GM12878 (cell line): ENCODE data around the gene LAMA5. TPM values are rescaled to one million over a fixed set of nuclear protein-coding genes. Genes with fewer than 3 reads are reported as not detected.

ENCODE experiments used
- ATAC-seq: fragments of 200-7000 bp; cut with Tn5 transposase; 3 replicates; pipeline ENCODE4 v1.9.1; 2020; ENCODE audit warnings: mild to moderate bottlenecking, moderate library complexity
- BruUV-seq: library from RNA; stranded (reverse); fragments of 400-500 nt; replicated peaks from 2 replicates; lab custom pipeline; 2021; lab: Mats Ljungman, UMichigan
- CTCF ChIA-PET: fragments of 300-600 bp; sonication (Branson Sonifier 250); formaldehyde crosslinking; extraction: SDS; loops from one replicate; lab custom pipeline; 2021; ENCODE audit warnings: inconsistent platforms; lab: Yijun Ruan, JAX
- POLR2A ChIA-PET: fragments of 350-600 bp; formaldehyde crosslinking; extraction: SDS; loops from one replicate; lab custom pipeline; 2021; ENCODE audit warnings: inconsistent platforms; lab: Charles Lee
- RAD21 ChIA-PET: fragments of 300-600 bp; sonication (Branson Sonifier 250); formaldehyde crosslinking; loops from one replicate; lab custom pipeline; 2023; ENCODE audit warnings: antibody characterized with exemption; ENCODE audit not compliant: unreplicated experiment; lab: Charles Lee
- SMC1A ChIA-PET: fragments of 300-600 bp; sonication (Branson Sonifier 250); formaldehyde crosslinking; loops from one replicate; lab custom pipeline; 2023; ENCODE audit not compliant: unreplicated experiment, uncharacterized antibody; lab: Charles Lee
- DNase-seq: peaks from one replicate; pipeline ENCODE4 v3.0.0-alpha.2; 2011; ENCODE audit warnings: low read depth, low spot score
- FAIRE-seq: peaks from 3 replicates; lab custom pipeline; 2011; peaks lifted over from hg19 to GRCh38; lab: Jason Lieb, UNC
- H2AFZ ChIP-seq: 2 replicates; pipeline ENCODE4 v1.6.0; 2011; ENCODE audit warnings: low read depth, low read length, control low read depth; ENCODE audit not compliant: control insufficient read depth
- H3K27ac ChIP-seq: 2 replicates; pipeline ENCODE4 v1.5.1; 2011; ENCODE audit warnings: control low read depth; ENCODE audit not compliant: control insufficient read depth, insufficient read depth
- H3K27me3 ChIP-seq, 2 experiments: replicated peaks in 1 of 2; 2 replicates each; pipeline versions ENCODE4 v1.6.0 to v1.6.1; 2011; ENCODE audit warnings: low read length in 1 of 2; ENCODE audit not compliant: control insufficient read depth in 2 of 2, insufficient read depth in 2 of 2
- H3K36me3 ChIP-seq, 2 experiments: 2 replicates each; pipeline ENCODE4 v1.5.1; 2011; ENCODE audit warnings: low read length in 1 of 2; ENCODE audit not compliant: control insufficient read depth in 2 of 2, insufficient read depth in 2 of 2
- H3K4me1 ChIP-seq: 2 replicates; pipeline ENCODE4 v1.6.1; 2011; ENCODE audit warnings: mild to moderate bottlenecking, low read length, moderate library complexity, mixed read lengths; ENCODE audit not compliant: control insufficient read depth, insufficient read depth
- H3K4me2 ChIP-seq: 2 replicates; pipeline ENCODE4 v1.6.0; 2011; ENCODE audit warnings: control low read depth; ENCODE audit not compliant: control insufficient read depth, insufficient read depth
- H3K4me3 ChIP-seq: fragments of 200-600 bp; sonication (generic); 2 replicates; pipeline ENCODE4 v1.5.1; 2016
- H3K79me2 ChIP-seq: 2 replicates; pipeline ENCODE4 v1.6.0; 2011; ENCODE audit warnings: low read length; ENCODE audit not compliant: control insufficient read depth, insufficient read depth
- H3K9ac ChIP-seq: 2 replicates; pipeline ENCODE4 v1.8.0; 2011; ENCODE audit warnings: low read length, control low read depth, mixed read lengths; ENCODE audit not compliant: control insufficient read depth, insufficient read depth
- H3K9me3 ChIP-seq: replicated peaks from 3 replicates; pipeline ENCODE4 v1.5.1; 2011; ENCODE audit warnings: mild to moderate bottlenecking, low read length; ENCODE audit not compliant: control insufficient read depth, insufficient read depth
- H4K20me1 ChIP-seq: 2 replicates; pipeline ENCODE4 v1.6.0; 2011; ENCODE audit not compliant: control insufficient read depth, insufficient read depth
- EP300 ChIP-seq, 2 experiments: fragments of 150-350 bp in 1 of 2; IDR thresholded peaks; 2 replicates each; pipeline ENCODE4 v1.6.1; 2011 to 2012; ENCODE audit warnings: low read depth in 2 of 2, low read length in 2 of 2, borderline replicate concordance in 1 of 2, improper control_type of control experiment in 1 of 2, inconsistent platforms in 1 of 2; ENCODE audit not compliant: control insufficient read depth in 1 of 2
- ESRRA ChIP-seq: IDR thresholded peaks from 2 replicates; pipeline ENCODE4 v1.6.1; 2012; ENCODE audit warnings: mild to moderate bottlenecking, low read length, improper control_type of control experiment
- EZH2 ChIP-seq: IDR thresholded peaks from 2 replicates; pipeline ENCODE4 v1.6.1; 2012; ENCODE audit warnings: low read depth, mild to moderate bottlenecking, control low read depth, inconsistent platforms, low read length, borderline replicate concordance; ENCODE audit not compliant: control insufficient read depth
- HCFC1 ChIP-seq: fragments of 150-350 bp; IDR thresholded peaks from 2 replicates; pipeline ENCODE4 v1.6.1; 2014; ENCODE audit warnings: low read length
- MTA3 ChIP-seq: IDR thresholded peaks from 2 replicates; pipeline ENCODE4 v1.6.1; 2012; ENCODE audit warnings: low read length, inconsistent platforms, borderline replicate concordance
- RUNX3 ChIP-seq: IDR thresholded peaks from 2 replicates; pipeline ENCODE4 v1.6.1; 2012; ENCODE audit warnings: low read length, inconsistent platforms
- SIN3A ChIP-seq: IDR thresholded peaks from 2 replicates; pipeline ENCODE4 v1.6.1; 2012; ENCODE audit warnings: low read depth, low read length, improper control_type of control experiment
- TAF1 ChIP-seq: IDR thresholded peaks from 2 replicates; pipeline ENCODE4 v1.6.1; 2011; ENCODE audit warnings: mild to moderate bottlenecking, low read depth, low read length, borderline replicate concordance
- TARDBP ChIP-seq: IDR thresholded peaks from 2 replicates; pipeline ENCODE4 v1.6.1; 2016; ENCODE audit warnings: borderline replicate concordance
- TCF3 ChIP-seq: IDR thresholded peaks from 2 replicates; pipeline ENCODE4 v1.6.1; 2012; ENCODE audit warnings: low read depth, mild to moderate bottlenecking, low read length, borderline replicate concordance; ENCODE audit not compliant: insufficient read depth
- ZNF207 ChIP-seq: fragments of 450-650 bp; IDR thresholded peaks from 2 replicates; pipeline ENCODE4 v1.6.1; 2014; ENCODE audit warnings: antibody characterized with exemption, mild to moderate bottlenecking, borderline replicate concordance
- WGBS: methylation state at CpG from one replicate; pipeline ENCODE4 v1.1.6; 2016; ENCODE audit warnings: low lambda C conversion rate; ENCODE audit not compliant: insufficient replicate concordance, insufficient coverage; ENCODE audit errors: missing lambda C conversion rate; 5-methylcytosine and 5-hydroxymethylcytosine counted together
- in situ Hi-C: fragments of 300-500 bp; cut with MboI; formaldehyde crosslinking; loops from 9 replicates; pipeline ENCODE4 v1.14.3; 2018; ENCODE audit warnings: mixed read lengths
- intact Hi-C: fragments of 100-400 bp; cut with micrococcal nuclease; formaldehyde crosslinking; loops from one replicate; pipeline ENCODE4 v1.14.2; 2022; ENCODE audit not compliant: unreplicated experiment
- polyA plus RNA-seq, 11 experiments: library from polyadenylated mRNA; depleted of rRNA in 4 of 11; unstranded in 6 of 11; stranded (reverse) in 5 of 11; fragments of >200 nt; fragmentation: Nextera tagmentation in 4 of 11; fragmentation: Illumina TruSeq in 1 of 11; extraction: Ambion mirVana in 4 of 11; extraction: Trizol in 1 of 11; gene quantifications; 1 replicate in 1 of 11; 2 replicates in 10 of 11; pipeline versions ENCODE4 v1.2.1 to v1.2.3, GENCODE V29; 2011 to 2016; ENCODE audit warnings: inconsistent platforms in 2 of 11, missing spikeins in 2 of 11, low read depth in 1 of 11
- total RNA-seq, 4 experiments: library from RNA; depleted of rRNA in 3 of 4; stranded (reverse); fragments of >200 nt in 3 of 4; fragmentation: Illumina TruSeq in 1 of 4; extraction: Trizol in 1 of 4; gene quantifications; 2 replicates each; pipeline versions ENCODE4 v1.2.1 to v1.2.3, GENCODE V29; 2013 to 2021
- TF ChIP-seq, protein P1 (sequence below): fragments of 150-350 bp; IDR thresholded peaks from 2 replicates; pipeline ENCODE4 v1.6.1; 2014; ENCODE audit warnings: mild to moderate bottlenecking, low read depth, low read length
- TF ChIP-seq, protein P2 (sequence below): IDR thresholded peaks from 2 replicates; pipeline ENCODE4 v1.6.1; 2011; ENCODE audit warnings: mild to moderate bottlenecking, low read depth, low read length, moderate library complexity; ENCODE audit not compliant: insufficient replicate concordance
- TF ChIP-seq, protein P3 (sequence below): fragments of 450-650 bp; IDR thresholded peaks from 2 replicates; pipeline ENCODE4 v1.6.1; 2016; ENCODE audit warnings: mild to moderate bottlenecking, moderate library complexity, borderline replicate concordance
- TF ChIP-seq, protein P4 (sequence below): IDR thresholded peaks from 2 replicates; pipeline ENCODE4 v1.6.1; 2012; ENCODE audit warnings: low read depth, low read length, improper control_type of control experiment

LAMA5 gene
- total and polyA plus RNA-seq, 10 of the 15 experiments (the other 5 are each of a cell fraction or from before 2014, with no cell fraction given) = 0.09 to 3.1 (median 1.6) TPM; not detected in 3

GRCh38 chr20:62326959-62327725, 40.0 kb downstream of the LAMA5 start:
- Histone ChIP-seq H3K4me1 (no peaks in the 10 kb centered on the region), H3K9ac (no peak overlapping the region), H3K27ac (no peak overlapping the region), H3K9me3 (no peaks in the 10 kb centered on the region), H3K79me2 (no peaks in the 10 kb centered on the region), H4K20me1 (no peaks in the 10 kb centered on the region), H3K36me3 (no peaks in the 10 kb centered on the region), H3K4me3 (no peak overlapping the region), H3K27me3 (no peaks in the 10 kb centered on the region), H2AFZ (no peak overlapping the region), H3K4me2 (no peak overlapping the region)
- RAD21 ChIA-PET = no interaction called here
- no TSS peak for BruUV-seq
- CTCF ChIA-PET = interaction anchor here (1.2 kb wide), 1 partner anchor 25 kb away, joined by 3 read pairs; the partner anchor contains the start of gene ADRM1
- in situ Hi-C loops (no loop called here), intact Hi-C loops (no loop called here)
- ATAC-seq = no peak
- 60% methylated on average over 26 of the region's 30 CpGs for WGBS
- no peak for FAIRE-seq
- SMC1A ChIA-PET = no interaction called here
- POLR2A ChIA-PET = no interaction called here
- DNase-seq = no peak
- no peak for TF ChIP-seq ESRRA
- TF ChIP-seq, protein P1, sequence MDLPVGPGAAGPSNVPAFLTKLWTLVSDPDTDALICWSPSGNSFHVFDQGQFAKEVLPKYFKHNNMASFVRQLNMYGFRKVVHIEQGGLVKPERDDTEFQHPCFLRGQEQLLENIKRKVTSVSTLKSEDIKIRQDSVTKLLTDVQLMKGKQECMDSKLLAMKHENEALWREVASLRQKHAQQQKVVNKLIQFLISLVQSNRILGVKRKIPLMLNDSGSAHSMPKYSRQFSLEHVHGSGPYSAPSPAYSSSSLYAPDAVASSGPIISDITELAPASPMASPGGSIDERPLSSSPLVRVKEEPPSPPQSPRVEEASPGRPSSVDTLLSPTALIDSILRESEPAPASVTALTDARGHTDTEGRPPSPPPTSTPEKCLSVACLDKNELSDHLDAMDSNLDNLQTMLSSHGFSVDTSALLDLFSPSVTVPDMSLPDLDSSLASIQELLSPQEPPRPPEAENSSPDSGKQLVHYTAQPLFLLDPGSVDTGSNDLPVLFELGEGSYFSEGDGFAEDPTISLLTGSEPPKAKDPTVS = no peak
- TF ChIP-seq, protein P2, sequence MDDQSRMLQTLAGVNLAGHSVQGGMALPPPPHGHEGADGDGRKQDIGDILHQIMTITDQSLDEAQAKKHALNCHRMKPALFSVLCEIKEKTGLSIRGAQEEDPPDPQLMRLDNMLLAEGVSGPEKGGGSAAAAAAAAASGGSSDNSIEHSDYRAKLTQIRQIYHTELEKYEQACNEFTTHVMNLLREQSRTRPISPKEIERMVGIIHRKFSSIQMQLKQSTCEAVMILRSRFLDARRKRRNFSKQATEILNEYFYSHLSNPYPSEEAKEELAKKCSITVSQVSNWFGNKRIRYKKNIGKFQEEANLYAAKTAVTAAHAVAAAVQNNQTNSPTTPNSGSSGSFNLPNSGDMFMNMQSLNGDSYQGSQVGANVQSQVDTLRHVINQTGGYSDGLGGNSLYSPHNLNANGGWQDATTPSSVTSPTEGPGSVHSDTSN = no peak
- TF ChIP-seq HCFC1 = no peak
- TF ChIP-seq TCF3 = no peak
- TF ChIP-seq, protein P3, sequence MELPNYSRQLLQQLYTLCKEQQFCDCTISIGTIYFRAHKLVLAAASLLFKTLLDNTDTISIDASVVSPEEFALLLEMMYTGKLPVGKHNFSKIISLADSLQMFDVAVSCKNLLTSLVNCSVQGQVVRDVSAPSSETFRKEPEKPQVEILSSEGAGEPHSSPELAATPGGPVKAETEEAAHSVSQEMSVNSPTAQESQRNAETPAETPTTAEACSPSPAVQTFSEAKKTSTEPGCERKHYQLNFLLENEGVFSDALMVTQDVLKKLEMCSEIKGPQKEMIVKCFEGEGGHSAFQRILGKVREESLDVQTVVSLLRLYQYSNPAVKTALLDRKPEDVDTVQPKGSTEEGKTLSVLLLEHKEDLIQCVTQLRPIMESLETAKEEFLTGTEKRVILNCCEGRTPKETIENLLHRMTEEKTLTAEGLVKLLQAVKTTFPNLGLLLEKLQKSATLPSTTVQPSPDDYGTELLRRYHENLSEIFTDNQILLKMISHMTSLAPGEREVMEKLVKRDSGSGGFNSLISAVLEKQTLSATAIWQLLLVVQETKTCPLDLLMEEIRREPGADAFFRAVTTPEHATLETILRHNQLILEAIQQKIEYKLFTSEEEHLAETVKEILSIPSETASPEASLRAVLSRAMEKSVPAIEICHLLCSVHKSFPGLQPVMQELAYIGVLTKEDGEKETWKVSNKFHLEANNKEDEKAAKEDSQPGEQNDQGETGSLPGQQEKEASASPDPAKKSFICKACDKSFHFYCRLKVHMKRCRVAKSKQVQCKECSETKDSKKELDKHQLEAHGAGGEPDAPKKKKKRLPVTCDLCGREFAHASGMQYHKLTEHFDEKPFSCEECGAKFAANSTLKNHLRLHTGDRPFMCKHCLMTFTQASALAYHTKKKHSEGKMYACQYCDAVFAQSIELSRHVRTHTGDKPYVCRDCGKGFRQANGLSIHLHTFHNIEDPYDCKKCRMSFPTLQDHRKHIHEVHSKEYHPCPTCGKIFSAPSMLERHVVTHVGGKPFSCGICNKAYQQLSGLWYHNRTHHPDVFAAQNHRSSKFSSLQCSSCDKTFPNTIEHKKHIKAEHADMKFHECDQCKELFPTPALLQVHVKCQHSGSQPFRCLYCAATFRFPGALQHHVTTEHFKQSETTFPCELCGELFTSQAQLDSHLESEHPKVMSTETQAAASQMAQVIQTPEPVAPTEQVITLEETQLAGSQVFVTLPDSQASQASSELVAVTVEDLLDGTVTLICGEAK = no peak
- TF ChIP-seq ZNF207 = no peak
- no peak for TF ChIP-seq EP300 (IDR thresholded peaks at IDR 0.05; ENCODE audit: borderline replicate concordance in 1 of 2, control insufficient read depth in 1 of 2, low read depth in 2 of 2, low read length in 2 of 2)
- no peak for TF ChIP-seq SIN3A
- TF ChIP-seq TAF1 = no peak
- TF ChIP-seq, protein P4, sequence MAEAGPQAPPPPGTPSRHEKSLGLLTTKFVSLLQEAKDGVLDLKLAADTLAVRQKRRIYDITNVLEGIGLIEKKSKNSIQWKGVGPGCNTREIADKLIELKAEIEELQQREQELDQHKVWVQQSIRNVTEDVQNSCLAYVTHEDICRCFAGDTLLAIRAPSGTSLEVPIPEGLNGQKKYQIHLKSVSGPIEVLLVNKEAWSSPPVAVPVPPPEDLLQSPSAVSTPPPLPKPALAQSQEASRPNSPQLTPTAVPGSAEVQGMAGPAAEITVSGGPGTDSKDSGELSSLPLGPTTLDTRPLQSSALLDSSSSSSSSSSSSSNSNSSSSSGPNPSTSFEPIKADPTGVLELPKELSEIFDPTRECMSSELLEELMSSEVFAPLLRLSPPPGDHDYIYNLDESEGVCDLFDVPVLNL = no peak
- no peak for TF ChIP-seq MTA3
- TF ChIP-seq TARDBP = no peak
- TF ChIP-seq RUNX3 = no peak
- TF ChIP-seq EZH2 = no peak
